Measurements from ENCODE around the gene S100A14. TPM values are rescaled to one million over a fixed set of nuclear protein-coding genes. Genes with fewer than 3 reads are reported as not detected.
"Not testable (repeated sequence)": the region's sequence is repeated elsewhere in the genome, so short reads cannot be mapped to it uniquely, and the experiment has no call there.

The S100A14 gene
- total RNA-seq, 1 donor from 2014 or later = 323 TPM

GRCh38 chr1:153586347-153586746 is 29.8 kb downstream of the S100A14 start:
- Histone ChIP-seq H3K27ac (no peak overlapping the region), H3K9me3 (no peaks in the 10 kb centered on the region), H3K27me3 (no peaks in the 10 kb centered on the region), H3K4me3 (no peak overlapping the region), H3K4me1 (no peaks in the 10 kb centered on the region), H3K36me3 (no peaks in the 10 kb centered on the region)
- TF ChIP-seq POLR2A (IDR thresholded peaks at IDR 0.05) (no peak), POLR2AphosphoS5 (IDR thresholded peaks at IDR 0.05; ENCODE audit: insufficient read depth in 1 of 2, low read depth in 1 of 2) (no peak)
- TF ChIP-seq, protein P1, sequence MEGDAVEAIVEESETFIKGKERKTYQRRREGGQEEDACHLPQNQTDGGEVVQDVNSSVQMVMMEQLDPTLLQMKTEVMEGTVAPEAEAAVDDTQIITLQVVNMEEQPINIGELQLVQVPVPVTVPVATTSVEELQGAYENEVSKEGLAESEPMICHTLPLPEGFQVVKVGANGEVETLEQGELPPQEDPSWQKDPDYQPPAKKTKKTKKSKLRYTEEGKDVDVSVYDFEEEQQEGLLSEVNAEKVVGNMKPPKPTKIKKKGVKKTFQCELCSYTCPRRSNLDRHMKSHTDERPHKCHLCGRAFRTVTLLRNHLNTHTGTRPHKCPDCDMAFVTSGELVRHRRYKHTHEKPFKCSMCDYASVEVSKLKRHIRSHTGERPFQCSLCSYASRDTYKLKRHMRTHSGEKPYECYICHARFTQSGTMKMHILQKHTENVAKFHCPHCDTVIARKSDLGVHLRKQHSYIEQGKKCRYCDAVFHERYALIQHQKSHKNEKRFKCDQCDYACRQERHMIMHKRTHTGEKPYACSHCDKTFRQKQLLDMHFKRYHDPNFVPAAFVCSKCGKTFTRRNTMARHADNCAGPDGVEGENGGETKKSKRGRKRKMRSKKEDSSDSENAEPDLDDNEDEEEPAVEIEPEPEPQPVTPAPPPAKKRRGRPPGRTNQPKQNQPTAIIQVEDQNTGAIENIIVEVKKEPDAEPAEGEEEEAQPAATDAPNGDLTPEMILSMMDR (IDR thresholded peaks at IDR 0.05) = no peak
- DNase-seq (ENCODE audit: extremely low spot score in 2 of 2) = no peak
- intact Hi-C loops (cut with DNase I) = no loop called here

- DNase-seq (ENCODE audit: extremely low spot score in 2 of 2) = no peak
- H3K9me3 ChIP-seq = no peaks in the 10 kb centered on the region
- H3K27ac ChIP-seq = no peak overlapping the region
- intact Hi-C loops (cut with DNase I) = no loop called here
- no peak for TF ChIP-seq POLR2A (IDR thresholded peaks at IDR 0.05)
- TF ChIP-seq POLR2AphosphoS5 (IDR thresholded peaks at IDR 0.05; ENCODE audit: insufficient read depth in 1 of 2, low read depth in 1 of 2) = no peak
- TF ChIP-seq, protein P1 (IDR thresholded peaks at IDR 0.05) = no peak
- H3K27me3 ChIP-seq = no peaks in the 10 kb centered on the region
- no peak overlapping the region for H3K4me3 ChIP-seq
- no peaks in the 10 kb centered on the region for H3K4me1 ChIP-seq
- no peaks in the 10 kb centered on the region for H3K36me3 ChIP-seq
Observed at GRCh38 chr1:153585006-153585405, 31.1 kb downstream of the S100A14 start.

DNA sequence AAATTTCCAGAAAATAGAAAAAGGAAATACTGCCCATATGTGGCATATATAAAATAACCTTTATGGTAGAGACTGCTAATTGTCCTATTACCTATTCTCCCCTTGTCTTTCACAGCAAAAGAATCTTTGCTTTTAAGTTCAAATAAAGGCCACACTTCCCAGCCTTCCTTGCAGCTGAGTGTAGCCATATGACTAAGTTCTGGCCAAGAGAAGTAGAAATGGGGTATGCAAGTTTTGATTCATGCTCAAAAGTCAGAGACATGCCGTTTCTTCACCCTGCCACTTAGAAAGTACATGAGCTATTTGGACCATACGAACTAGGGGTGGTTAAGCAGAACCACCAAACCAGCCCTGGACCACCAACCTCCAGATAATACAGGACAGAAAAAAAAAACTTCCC is 32.1 kb downstream of the S100A14 start:
- no peaks in the 10 kb centered on the region for H3K27me3 ChIP-seq
- no peak for TF ChIP-seq POLR2A (IDR thresholded peaks at IDR 0.05)
- TF ChIP-seq POLR2AphosphoS5 (IDR thresholded peaks at IDR 0.05; ENCODE audit: insufficient read depth in 1 of 2, low read depth in 1 of 2) = no peak
- TF ChIP-seq, protein P1 (IDR thresholded peaks at IDR 0.05) = no peak
- DNase-seq (ENCODE audit: extremely low spot score in 2 of 2) = no peak
- intact Hi-C loops (cut with DNase I) = no loop called here
- H3K9me3 ChIP-seq = no peaks in the 10 kb centered on the region
- no peaks in the 10 kb centered on the region for H3K4me1 ChIP-seq
- H3K4me3 ChIP-seq = no peak overlapping the region
- no peak overlapping the region for H3K27ac ChIP-seq
- no peaks in the 10 kb centered on the region for H3K36me3 ChIP-seq

DNA sequence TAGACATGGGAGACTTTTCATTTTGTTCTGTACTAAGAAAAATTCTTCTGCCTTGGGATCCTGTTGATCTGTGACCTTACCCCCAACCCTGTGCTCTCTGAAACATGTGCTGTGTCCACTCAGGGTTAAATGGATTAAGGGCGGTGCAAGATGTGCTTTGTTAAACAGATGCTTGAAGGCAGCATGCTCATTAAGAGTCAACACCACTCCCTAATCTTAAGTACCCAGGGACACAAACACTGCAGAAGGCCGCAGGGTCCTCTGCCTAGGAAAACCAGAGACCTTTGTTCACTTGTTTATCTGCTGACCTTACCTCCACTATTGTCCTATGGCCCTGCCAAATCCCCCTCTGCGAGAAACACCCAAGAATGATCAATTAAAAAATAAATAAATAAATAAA is 32.6 kb downstream of the S100A14 start:
- H3K4me1 ChIP-seq; intact Hi-C loops (cut with DNase I); H3K4me3 ChIP-seq: not testable (repeated sequence)

GRCh38 chr1:153582836-153583235 is 33.3 kb downstream of the S100A14 start:
- H3K27ac ChIP-seq; H3K9me3 ChIP-seq; intact Hi-C loops (cut with DNase I); H3K36me3 ChIP-seq; DNase-seq (ENCODE audit: extremely low spot score in 2 of 2); H3K4me1 ChIP-seq; H3K27me3 ChIP-seq; H3K4me3 ChIP-seq: not testable (repeated sequence)

More for the DNA sequence above, 32.6 kb downstream of the S100A14 start:
- not testable (repeated sequence) for H3K27ac ChIP-seq; H3K9me3 ChIP-seq; H3K36me3 ChIP-seq; DNase-seq (ENCODE audit: extremely low spot score in 2 of 2); H3K27me3 ChIP-seq

- Histone ChIP-seq H3K36me3 (no peaks in the 10 kb centered on the region), H3K4me3 (no peak overlapping the region), H3K9me3 (no peaks in the 10 kb centered on the region), H3K4me1 (peaks cover 12% of the 10 kb centered on the region), H3K27ac (no peak overlapping the region), H3K27me3 (no peaks in the 10 kb centered on the region)
- intact Hi-C loops (cut with DNase I) = no loop called here
- TF ChIP-seq, protein P1 (IDR thresholded peaks at IDR 0.05) = no peak
- TF ChIP-seq POLR2AphosphoS5 (IDR thresholded peaks at IDR 0.05; ENCODE audit: insufficient read depth in 1 of 2, low read depth in 1 of 2) = no peak
- TF ChIP-seq POLR2A (IDR thresholded peaks at IDR 0.05) = no peak
- no peak for DNase-seq (ENCODE audit: extremely low spot score in 2 of 2)
Observed at GRCh38 chr1:153578936-153579335, 37.2 kb downstream of the S100A14 start.

Measured in vagina (tissue), 2 donors.